GM10847 (cell line): Measurements from ENCODE around the gene CARS1.

Experiments used
- POLR2A ChIP-seq: IDR thresholded peaks from 2 replicates; pipeline ENCODE4 v1.6.1; 2011; ENCODE audit not compliant: insufficient read length; ENCODE audit errors: extremely low read depth

CARS1 gene

GRCh38 chr11:2981130-2981529 lies 76.1 kb downstream of the CARS1 start:
- TF ChIP-seq POLR2A = no peak

- no peak for TF ChIP-seq POLR2A
These were observed 76.9 kb downstream of the CARS1 start for GRCh38 chr11:2980168-2980840.

- TF ChIP-seq POLR2A = no peak
These were observed 80.1 kb downstream of the CARS1 start for GRCh38 chr11:2977113-2977512.

- TF ChIP-seq POLR2A = no peak
These were observed 80.7 kb downstream of the CARS1 start for GRCh38 chr11:2976294-2977063.

GRCh38 chr11:2975594-2975993 lies 81.6 kb downstream of the CARS1 start:
- TF ChIP-seq POLR2A = no peak

- TF ChIP-seq POLR2A = no peak
These were observed 83.0 kb downstream of the CARS1 start for GRCh38 chr11:2974272-2974671.

GRCh38 chr11:2968341-2968900 lies 88.8 kb downstream of the CARS1 start:
- TF ChIP-seq POLR2A = no peak

- no peak for TF ChIP-seq POLR2A
These were observed 92.4 kb downstream of the CARS1 start for GRCh38 chr11:2964782-2965181.

GRCh38 chr11:2963761-2964160 lies 93.5 kb downstream of the CARS1 start:
- no peak for TF ChIP-seq POLR2A

- no peak for TF ChIP-seq POLR2A
These were observed 94.0 kb downstream of the CARS1 start for GRCh38 chr11:2963112-2963754.

- TF ChIP-seq POLR2A = no peak
These were observed 96.1 kb downstream of the CARS1 start for GRCh38 chr11:2961080-2961479.

GRCh38 chr11:2960139-2960538 lies 97.1 kb downstream of the CARS1 start:
- no peak for TF ChIP-seq POLR2A

GRCh38 chr11:2958251-2958650 lies 99.0 kb downstream of the CARS1 start:
- TF ChIP-seq POLR2A = no peak

- no peak for TF ChIP-seq POLR2A
These were observed 101.2 kb downstream of the CARS1 start for GRCh38 chr11:2955906-2956476.

GRCh38 chr11:2954263-2954662 lies 103.0 kb downstream of the CARS1 start:
- TF ChIP-seq POLR2A = no peak
